Measurements from ENCODE around the gene ZNF609. TPM values are rescaled to one million over a fixed set of nuclear protein-coding genes. Genes with fewer than 3 reads are reported as not detected.

The ZNF609 gene
- total and polyA plus RNA-seq, 2 of the 13 experiments (the other 11 are each of a cell fraction or from before 2014, with no cell fraction given): 8.9 to 9.9 TPM

DNA sequence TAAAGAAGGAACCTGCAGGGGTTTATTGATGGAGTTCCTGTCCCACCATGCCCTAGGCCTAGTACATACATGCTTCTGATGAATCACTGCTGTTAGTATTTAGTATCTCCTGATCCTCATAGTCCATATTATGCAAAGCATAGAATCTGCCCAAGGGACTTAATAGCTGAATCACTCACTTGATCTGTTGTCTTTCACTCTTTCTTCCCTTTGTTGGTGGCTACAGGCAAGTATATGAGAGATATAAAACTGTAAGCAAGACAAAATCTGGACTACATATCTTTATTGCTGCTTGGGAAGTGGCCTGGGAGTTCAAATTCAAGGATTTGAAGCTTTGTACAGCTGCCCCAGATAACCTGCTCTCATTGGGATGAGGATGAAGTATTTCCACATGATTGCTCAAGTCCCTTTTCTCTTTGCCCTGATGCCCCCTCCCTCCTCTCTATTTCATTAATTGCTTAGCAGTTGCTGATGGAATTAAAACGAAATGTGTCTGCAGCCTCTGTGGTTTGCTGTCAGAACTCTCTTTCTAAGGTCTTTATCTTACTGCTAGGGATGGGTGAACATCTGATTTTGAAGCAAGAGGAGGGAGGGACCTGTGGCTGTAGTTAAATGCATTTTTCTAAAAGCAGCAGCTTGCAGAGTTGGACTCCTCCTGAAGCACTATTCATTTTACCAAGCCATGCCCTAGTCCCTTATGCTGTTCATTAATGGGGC, 114.1 kb downstream of the ZNF609 start:
- 86% methylated on average over 1 of the region's 1 CpG for WGBS (ENCODE audit: low lambda C conversion rate)
- FAIRE-seq (no peak), DNase-seq (ENCODE audit: low spot score) (no peak), ATAC-seq (no peak)
- intact Hi-C loops (cut with micrococcal nuclease; ENCODE audit: unreplicated experiment) (no loop called here), in situ Hi-C loops (cut with HindIII; ENCODE audit: extremely low pct_ligation_motif_present, low pct_unique_long_range_greater_than_20kb) (no loop called here)
- H3K27me3 ChIP-seq (ENCODE audit: control insufficient read depth in 1 of 2, insufficient read depth in 2 of 2, low read length in 2 of 2): no peaks in the 10 kb centered on the region
- POLR2A ChIA-PET: no interaction called here
- CTCF ChIA-PET (ENCODE audit: low intra/inter-chr PET ratio, low total read pairs): no interaction called here
- no peaks in the 10 kb centered on the region for H3K9me3 ChIP-seq (ENCODE audit: low read length)
- no peak overlapping the region for H3K4me2 ChIP-seq (ENCODE audit: low read depth, low read length)
- no peak overlapping the region for H3K4me3 ChIP-seq (replicated peaks in 1 of 3; ENCODE audit: insufficient read depth in 1 of 3, low read depth in 2 of 3, low read length in 3 of 3)
- no peak overlapping the region for H2AFZ ChIP-seq (ENCODE audit: low read length)
- no TSS peak for BruUV-seq (replicated peaks)
- H3K27ac ChIP-seq (ENCODE audit: extremely low read length, insufficient read depth, low read length): no peak overlapping the region
- H4K20me1 ChIP-seq (ENCODE audit: insufficient read depth, low read length): no peaks in the 10 kb centered on the region
- peaks cover 14% of the 10 kb centered on the region for H3K79me2 ChIP-seq (ENCODE audit: insufficient read depth, low read length)
- H3K9ac ChIP-seq (ENCODE audit: insufficient read depth, low read depth, low read length): no peak overlapping the region
- 0 out of 5 replicates have a peak, but pooled peaks cover 0 to 2% of the 10 kb centered on the region in 2 experiments for H3K36me3 ChIP-seq (replicated peaks in 1 of 2; ENCODE audit: control insufficient read depth in 1 of 2, insufficient read depth in 2 of 2, low read length in 2 of 2)
- H3K4me1 ChIP-seq (ENCODE audit: insufficient read depth, low read length): peaks cover 29% of the 10 kb centered on the region
- TF ChIP-seq, protein P1, sequence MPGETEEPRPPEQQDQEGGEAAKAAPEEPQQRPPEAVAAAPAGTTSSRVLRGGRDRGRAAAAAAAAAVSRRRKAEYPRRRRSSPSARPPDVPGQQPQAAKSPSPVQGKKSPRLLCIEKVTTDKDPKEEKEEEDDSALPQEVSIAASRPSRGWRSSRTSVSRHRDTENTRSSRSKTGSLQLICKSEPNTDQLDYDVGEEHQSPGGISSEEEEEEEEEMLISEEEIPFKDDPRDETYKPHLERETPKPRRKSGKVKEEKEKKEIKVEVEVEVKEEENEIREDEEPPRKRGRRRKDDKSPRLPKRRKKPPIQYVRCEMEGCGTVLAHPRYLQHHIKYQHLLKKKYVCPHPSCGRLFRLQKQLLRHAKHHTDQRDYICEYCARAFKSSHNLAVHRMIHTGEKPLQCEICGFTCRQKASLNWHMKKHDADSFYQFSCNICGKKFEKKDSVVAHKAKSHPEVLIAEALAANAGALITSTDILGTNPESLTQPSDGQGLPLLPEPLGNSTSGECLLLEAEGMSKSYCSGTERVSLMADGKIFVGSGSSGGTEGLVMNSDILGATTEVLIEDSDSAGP (CRISPR knock-in tag; IDR thresholded peaks at IDR 0.05; ENCODE audit: borderline replicate concordance): no peak
- TF ChIP-seq, protein P2, sequence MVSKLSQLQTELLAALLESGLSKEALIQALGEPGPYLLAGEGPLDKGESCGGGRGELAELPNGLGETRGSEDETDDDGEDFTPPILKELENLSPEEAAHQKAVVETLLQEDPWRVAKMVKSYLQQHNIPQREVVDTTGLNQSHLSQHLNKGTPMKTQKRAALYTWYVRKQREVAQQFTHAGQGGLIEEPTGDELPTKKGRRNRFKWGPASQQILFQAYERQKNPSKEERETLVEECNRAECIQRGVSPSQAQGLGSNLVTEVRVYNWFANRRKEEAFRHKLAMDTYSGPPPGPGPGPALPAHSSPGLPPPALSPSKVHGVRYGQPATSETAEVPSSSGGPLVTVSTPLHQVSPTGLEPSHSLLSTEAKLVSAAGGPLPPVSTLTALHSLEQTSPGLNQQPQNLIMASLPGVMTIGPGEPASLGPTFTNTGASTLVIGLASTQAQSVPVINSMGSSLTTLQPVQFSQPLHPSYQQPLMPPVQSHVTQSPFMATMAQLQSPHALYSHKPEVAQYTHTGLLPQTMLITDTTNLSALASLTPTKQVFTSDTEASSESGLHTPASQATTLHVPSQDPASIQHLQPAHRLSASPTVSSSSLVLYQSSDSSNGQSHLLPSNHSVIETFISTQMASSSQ (IDR thresholded peaks at IDR 0.05; ENCODE audit: low read depth): no peak
- TF ChIP-seq, protein P2 (CRISPR knock-in tag; IDR thresholded peaks at IDR 0.05; ENCODE audit: borderline replicate concordance): no peak
- TF ChIP-seq ZZZ3 (CRISPR knock-in tag; IDR thresholded peaks at IDR 0.05; ENCODE audit: borderline replicate concordance) (no peak), SOX5 (CRISPR knock-in tag; IDR thresholded peaks at IDR 0.05; ENCODE audit: borderline replicate concordance) (no peak), ZNF879 (CRISPR knock-in tag; IDR thresholded peaks at IDR 0.05) (no peak), FOXJ3 (CRISPR knock-in tag; IDR thresholded peaks at IDR 0.05; ENCODE audit: borderline replicate concordance) (no peak), REL (CRISPR knock-in tag; conservative IDR thresholded peaks at IDR 0.05) (no peak), HOXA9 (CRISPR knock-in tag; IDR thresholded peaks at IDR 0.05; ENCODE audit: borderline replicate concordance) (no peak), MED1 (CRISPR knock-in tag; IDR thresholded peaks at IDR 0.05) (no peak), ZNF7 (CRISPR knock-in tag; IDR thresholded peaks at IDR 0.05) (no peak), ZHX1 (CRISPR knock-in tag; IDR thresholded peaks at IDR 0.05; ENCODE audit: low read depth) (no peak), CBX1 (IDR thresholded peaks at IDR 0.05; ENCODE audit: low read depth) (no peak)
- TF ChIP-seq, protein P3, sequence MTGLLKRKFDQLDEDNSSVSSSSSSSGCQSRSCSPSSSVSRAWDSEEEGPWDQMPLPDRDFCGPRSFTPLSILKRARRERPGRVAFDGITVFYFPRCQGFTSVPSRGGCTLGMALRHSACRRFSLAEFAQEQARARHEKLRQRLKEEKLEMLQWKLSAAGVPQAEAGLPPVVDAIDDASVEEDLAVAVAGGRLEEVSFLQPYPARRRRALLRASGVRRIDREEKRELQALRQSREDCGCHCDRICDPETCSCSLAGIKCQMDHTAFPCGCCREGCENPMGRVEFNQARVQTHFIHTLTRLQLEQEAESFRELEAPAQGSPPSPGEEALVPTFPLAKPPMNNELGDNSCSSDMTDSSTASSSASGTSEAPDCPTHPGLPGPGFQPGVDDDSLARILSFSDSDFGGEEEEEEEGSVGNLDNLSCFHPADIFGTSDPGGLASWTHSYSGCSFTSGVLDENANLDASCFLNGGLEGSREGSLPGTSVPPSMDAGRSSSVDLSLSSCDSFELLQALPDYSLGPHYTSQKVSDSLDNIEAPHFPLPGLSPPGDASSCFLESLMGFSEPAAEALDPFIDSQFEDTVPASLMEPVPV (CRISPR knock-in tag; IDR thresholded peaks at IDR 0.05): no peak
